ENCODE results near the gene GPR84. TPM values are rescaled to one million over a fixed set of nuclear protein-coding genes. Genes with fewer than 3 reads are reported as not detected.

Gene GPR84
- total RNA-seq, 1 donor from 2014 or later: not detected

- peak overlapping the region; percentile 90 for H3K4me3 Mint-ChIP-seq
- peaks cover 20% of the 10 kb centered on the region for H3K36me3 Mint-ChIP-seq (ENCODE audit: low read depth)
- H3K9me3 Mint-ChIP-seq: no peaks in the 10 kb centered on the region
- no peak for TF ChIP-seq CTCF (conservative IDR thresholded peaks at IDR 0.05)
- H3K27ac Mint-ChIP-seq (ENCODE audit: unreplicated experiment): peak overlapping the region; percentile 99
- peaks cover 51% of the 10 kb centered on the region for H3K4me1 Mint-ChIP-seq
- no peaks in the 10 kb centered on the region for H3K27me3 Mint-ChIP-seq (ENCODE audit: low read depth)
- no peak for DNase-seq (ENCODE audit: low read depth, low spot score)
Observed at GRCh38 chr12:54350743-54351142, 13.5 kb downstream of the GPR84 start.

- H3K9me3 Mint-ChIP-seq: no peaks in the 10 kb centered on the region
- no peak overlapping the region for H3K4me3 Mint-ChIP-seq
- H3K36me3 Mint-ChIP-seq (ENCODE audit: low read depth): peaks cover 22% of the 10 kb centered on the region
Observed at GRCh38 chr12:54349679-54350078, 14.6 kb downstream of the GPR84 start.

GRCh38 chr12:54349036-54349435, 15.2 kb downstream of the GPR84 start:
- no peak for DNase-seq (ENCODE audit: low read depth, low spot score)
- no peaks in the 10 kb centered on the region for H3K27me3 Mint-ChIP-seq (ENCODE audit: low read depth)
- TF ChIP-seq CTCF (conservative IDR thresholded peaks at IDR 0.05): no peak
- no peak overlapping the region for H3K4me3 Mint-ChIP-seq
- H3K4me1 Mint-ChIP-seq: peaks cover 51% of the 10 kb centered on the region
- peak overlapping the region; percentile 36 for H3K27ac Mint-ChIP-seq (ENCODE audit: unreplicated experiment)
- H3K36me3 Mint-ChIP-seq (ENCODE audit: low read depth): peaks cover 22% of the 10 kb centered on the region
- H3K9me3 Mint-ChIP-seq: no peaks in the 10 kb centered on the region

More at GRCh38 chr12:54349679-54350078, 14.6 kb downstream of the GPR84 start:
- Mint-ChIP-seq H3K27ac (ENCODE audit: unreplicated experiment) (no peak overlapping the region), H3K27me3 (ENCODE audit: low read depth) (no peaks in the 10 kb centered on the region), H3K4me1 (peaks cover 51% of the 10 kb centered on the region)
- DNase-seq (ENCODE audit: low read depth, low spot score): no peak
- TF ChIP-seq CTCF (conservative IDR thresholded peaks at IDR 0.05): no peak

GRCh38 chr12:54341378-54342300, 22.6 kb downstream of the GPR84 start:
- Mint-ChIP-seq H3K36me3 (ENCODE audit: low read depth) (peaks cover 19% of the 10 kb centered on the region), H3K27ac (ENCODE audit: unreplicated experiment) (peak overlapping the region; percentile 90), H3K27me3 (ENCODE audit: low read depth) (no peaks in the 10 kb centered on the region), H3K4me1 (peaks cover 53% of the 10 kb centered on the region), H3K4me3 (peak overlapping the region; percentile 46), H3K9me3 (no peaks in the 10 kb centered on the region)
- DNase-seq (ENCODE audit: low read depth, low spot score): no peak
- no peak for TF ChIP-seq CTCF (conservative IDR thresholded peaks at IDR 0.05)

GRCh38 chr12:54340846-54341245, 23.4 kb downstream of the GPR84 start:
- no peak for TF ChIP-seq CTCF (conservative IDR thresholded peaks at IDR 0.05)
- no peaks in the 10 kb centered on the region for H3K9me3 Mint-ChIP-seq
- no peak overlapping the region for H3K4me3 Mint-ChIP-seq
- H3K27ac Mint-ChIP-seq (ENCODE audit: unreplicated experiment): peak overlapping the region; percentile 15
- no peaks in the 10 kb centered on the region for H3K27me3 Mint-ChIP-seq (ENCODE audit: low read depth)
- peaks cover 59% of the 10 kb centered on the region for H3K4me1 Mint-ChIP-seq
- no peak for DNase-seq (ENCODE audit: low read depth, low spot score)
- H3K36me3 Mint-ChIP-seq (ENCODE audit: low read depth): peaks cover 19% of the 10 kb centered on the region
